ENCODE data around the gene CEACAM7.

The CEACAM7 gene

GRCh38 chr19:41706741-41707501, 18.9 kb upstream of the CEACAM7 start:
- peaks cover 2% of the 10 kb centered on the region for H3K4me1 Mint-ChIP-seq (ENCODE audit: low read depth)
- H3K27me3 Mint-ChIP-seq = peaks cover 29% of the 10 kb centered on the region
- peak overlapping the region; percentile 58 for H3K4me3 Mint-ChIP-seq
- no peaks in the 10 kb centered on the region for H3K36me3 Mint-ChIP-seq
- H3K27ac Mint-ChIP-seq = no peak overlapping the region
- no peaks in the 10 kb centered on the region for H3K9me3 Mint-ChIP-seq (ENCODE audit: low read depth)

- Mint-ChIP-seq H3K4me3 (no peak overlapping the region), H3K36me3 (no peaks in the 10 kb centered on the region), H3K9me3 (ENCODE audit: low read depth) (no peaks in the 10 kb centered on the region), H3K27ac (no peak overlapping the region), H3K4me1 (ENCODE audit: low read depth) (peaks cover 2% of the 10 kb centered on the region), H3K27me3 (peaks cover 30% of the 10 kb centered on the region)
Observed at GRCh38 chr19:41705393-41706174, 17.5 kb upstream of the CEACAM7 start.

GRCh38 chr19:41703602-41704293, 15.7 kb upstream of the CEACAM7 start:
- no peak overlapping the region for H3K4me3 Mint-ChIP-seq
- peaks cover 2% of the 10 kb centered on the region for H3K4me1 Mint-ChIP-seq (ENCODE audit: low read depth)
- no peaks in the 10 kb centered on the region for H3K9me3 Mint-ChIP-seq (ENCODE audit: low read depth)
- H3K36me3 Mint-ChIP-seq = no peaks in the 10 kb centered on the region
- H3K27me3 Mint-ChIP-seq = peaks cover 22% of the 10 kb centered on the region
- no peak overlapping the region for H3K27ac Mint-ChIP-seq

- peaks cover 2% of the 10 kb centered on the region for H3K4me1 Mint-ChIP-seq (ENCODE audit: low read depth)
- H3K27ac Mint-ChIP-seq = no peak overlapping the region
- no peaks in the 10 kb centered on the region for H3K36me3 Mint-ChIP-seq
- no peaks in the 10 kb centered on the region for H3K9me3 Mint-ChIP-seq (ENCODE audit: low read depth)
- H3K4me3 Mint-ChIP-seq = no peak overlapping the region
- peaks cover 18% of the 10 kb centered on the region for H3K27me3 Mint-ChIP-seq
Observed at GRCh38 chr19:41702171-41702651, 14.1 kb upstream of the CEACAM7 start.

- Mint-ChIP-seq H3K9me3 (ENCODE audit: low read depth) (no peaks in the 10 kb centered on the region), H3K4me3 (no peak overlapping the region), H3K27ac (no peak overlapping the region), H3K36me3 (no peaks in the 10 kb centered on the region), H3K4me1 (ENCODE audit: low read depth) (no peaks in the 10 kb centered on the region), H3K27me3 (peaks cover 14% of the 10 kb centered on the region)
Observed at GRCh38 chr19:41701401-41702075, 13.5 kb upstream of the CEACAM7 start.

- peaks cover 12% of the 10 kb centered on the region for H3K27me3 Mint-ChIP-seq
- H3K9me3 Mint-ChIP-seq (ENCODE audit: low read depth) = no peaks in the 10 kb centered on the region
- no peak overlapping the region for H3K4me3 Mint-ChIP-seq
- no peaks in the 10 kb centered on the region for H3K4me1 Mint-ChIP-seq (ENCODE audit: low read depth)
- H3K36me3 Mint-ChIP-seq = no peaks in the 10 kb centered on the region
- H3K27ac Mint-ChIP-seq = no peak overlapping the region
Observed at GRCh38 chr19:41700381-41701195, 12.5 kb upstream of the CEACAM7 start.

GRCh38 chr19:41699968-41700323, 11.9 kb upstream of the CEACAM7 start:
- peaks cover 11% of the 10 kb centered on the region for H3K27me3 Mint-ChIP-seq
- no peaks in the 10 kb centered on the region for H3K4me1 Mint-ChIP-seq (ENCODE audit: low read depth)
- H3K27ac Mint-ChIP-seq = no peak overlapping the region
- H3K9me3 Mint-ChIP-seq (ENCODE audit: low read depth) = no peaks in the 10 kb centered on the region
- H3K4me3 Mint-ChIP-seq = no peak overlapping the region
- H3K36me3 Mint-ChIP-seq = no peaks in the 10 kb centered on the region

GRCh38 chr19:41699231-41699967, 11.3 kb upstream of the CEACAM7 start:
- Mint-ChIP-seq H3K4me3 (no peak overlapping the region), H3K9me3 (ENCODE audit: low read depth) (no peaks in the 10 kb centered on the region), H3K36me3 (no peaks in the 10 kb centered on the region), H3K27me3 (peaks cover 7% of the 10 kb centered on the region), H3K27ac (no peak overlapping the region), H3K4me1 (ENCODE audit: low read depth) (no peaks in the 10 kb centered on the region)

- H3K36me3 Mint-ChIP-seq = no peaks in the 10 kb centered on the region
- no peaks in the 10 kb centered on the region for H3K4me1 Mint-ChIP-seq (ENCODE audit: low read depth)
- no peaks in the 10 kb centered on the region for H3K9me3 Mint-ChIP-seq (ENCODE audit: low read depth)
- H3K27me3 Mint-ChIP-seq = peaks cover 8% of the 10 kb centered on the region
- H3K27ac Mint-ChIP-seq = no peak overlapping the region
- no peak overlapping the region for H3K4me3 Mint-ChIP-seq
Observed at GRCh38 chr19:41698746-41699230, 10.7 kb upstream of the CEACAM7 start.

GRCh38 chr19:41697198-41697855, 9.3 kb upstream of the CEACAM7 start:
- Mint-ChIP-seq H3K9me3 (ENCODE audit: low read depth) (no peaks in the 10 kb centered on the region), H3K36me3 (no peaks in the 10 kb centered on the region), H3K4me3 (no peak overlapping the region), H3K27me3 (peaks cover 14% of the 10 kb centered on the region), H3K4me1 (ENCODE audit: low read depth) (no peaks in the 10 kb centered on the region), H3K27ac (no peak overlapping the region)

GRCh38 chr19:41696402-41697197, 8.5 kb upstream of the CEACAM7 start:
- Mint-ChIP-seq H3K36me3 (no peaks in the 10 kb centered on the region), H3K4me1 (ENCODE audit: low read depth) (no peaks in the 10 kb centered on the region), H3K9me3 (ENCODE audit: low read depth) (no peaks in the 10 kb centered on the region), H3K27me3 (peaks cover 15% of the 10 kb centered on the region), H3K4me3 (no peak overlapping the region), H3K27ac (no peak overlapping the region)

- no peak overlapping the region for H3K4me3 Mint-ChIP-seq
Observed at GRCh38 chr19:41695745-41696144, 7.7 kb upstream of the CEACAM7 start.

More at GRCh38 chr19:41695745-41696144, 7.7 kb upstream of the CEACAM7 start:
- Mint-ChIP-seq H3K36me3 (no peaks in the 10 kb centered on the region), H3K9me3 (ENCODE audit: low read depth) (no peaks in the 10 kb centered on the region), H3K27me3 (peaks cover 23% of the 10 kb centered on the region), H3K4me1 (ENCODE audit: low read depth) (no peaks in the 10 kb centered on the region), H3K27ac (no peak overlapping the region)
